Activated CD8-positive, alpha-beta memory T cell treated with anti-CD3 and anti-CD28 coated beads for 4 hours (primary cell): ENCODE measurements around the gene SLC9A9.
"Not testable (repeated sequence)": the region's sequence is repeated elsewhere in the genome, so short reads cannot be mapped to it uniquely, and the experiment has no call there.

Experiments used
- DNase-seq, 2 donors: peaks; one replicate each; pipeline ENCODE4 v3.0.0-alpha.2; 2020; ENCODE audit warnings: low read depth in 2 of 2

Gene SLC9A9

DNA sequence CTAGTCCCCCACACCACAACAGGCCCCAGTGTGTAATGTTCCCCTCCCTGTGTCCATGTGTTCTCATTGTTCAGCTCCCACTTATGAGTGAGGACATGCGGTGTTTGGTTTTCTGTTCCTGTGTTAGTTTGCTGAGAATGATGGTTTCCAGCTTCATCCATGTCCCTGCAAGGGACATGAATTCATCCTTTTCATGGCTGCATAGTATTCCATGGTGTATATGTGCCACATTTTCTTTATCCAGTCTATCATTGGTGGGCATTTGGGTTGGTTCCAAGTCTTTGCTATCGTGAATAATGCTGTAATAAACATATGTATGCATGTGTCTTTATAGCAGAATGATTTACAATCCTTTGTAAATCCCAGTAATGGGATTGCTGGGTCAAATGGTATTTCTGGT is 152.9 kb downstream of the SLC9A9 start:
- not testable (repeated sequence) for DNase-seq

DNA sequence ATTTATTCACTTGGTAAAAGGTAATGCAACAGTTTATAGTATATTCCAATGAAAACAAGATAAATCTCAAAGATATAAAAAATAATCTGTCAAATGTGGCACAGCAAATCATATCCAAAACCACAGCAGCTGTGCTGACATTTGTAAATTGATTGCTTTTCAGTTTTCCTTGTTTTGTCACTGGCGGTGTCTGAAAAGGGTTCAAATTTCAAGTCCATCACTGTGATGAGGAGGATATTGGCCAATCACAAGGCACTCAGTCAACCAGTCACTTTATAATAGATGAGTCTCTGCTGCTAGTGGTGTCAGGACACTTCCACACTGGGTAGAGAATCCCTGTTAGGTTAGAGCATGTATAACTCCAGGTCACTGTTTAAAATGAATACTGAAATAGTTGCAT is 154.8 kb downstream of the SLC9A9 start:
- no peak for DNase-seq

DNA sequence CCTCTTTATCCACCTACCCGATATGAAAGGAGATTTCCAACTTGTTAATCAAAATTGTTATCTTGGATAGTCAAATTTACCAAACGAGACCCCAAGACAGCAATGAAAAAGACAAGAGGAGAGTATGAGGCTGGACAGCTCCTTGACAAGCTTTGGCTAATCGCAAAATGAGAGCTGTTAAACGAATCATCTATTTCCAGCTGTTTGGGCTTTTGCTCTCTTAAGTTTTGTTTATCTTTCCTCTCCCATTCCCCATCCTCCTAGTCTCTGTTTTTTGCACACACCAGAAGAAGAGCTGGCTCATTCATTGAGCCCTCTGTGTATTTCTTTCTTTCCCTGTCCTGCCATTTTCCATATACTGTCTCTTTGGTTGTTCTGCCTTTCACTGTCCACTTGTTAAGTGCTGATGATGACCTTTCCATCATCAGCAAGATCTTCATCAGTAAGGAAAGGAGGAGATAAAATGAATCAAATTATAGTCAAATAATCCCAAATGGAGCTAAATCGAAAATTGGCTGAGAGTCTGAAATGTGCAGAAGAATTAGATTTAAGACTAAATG is 161.6 kb downstream of the SLC9A9 start:
- no peak for DNase-seq

DNA sequence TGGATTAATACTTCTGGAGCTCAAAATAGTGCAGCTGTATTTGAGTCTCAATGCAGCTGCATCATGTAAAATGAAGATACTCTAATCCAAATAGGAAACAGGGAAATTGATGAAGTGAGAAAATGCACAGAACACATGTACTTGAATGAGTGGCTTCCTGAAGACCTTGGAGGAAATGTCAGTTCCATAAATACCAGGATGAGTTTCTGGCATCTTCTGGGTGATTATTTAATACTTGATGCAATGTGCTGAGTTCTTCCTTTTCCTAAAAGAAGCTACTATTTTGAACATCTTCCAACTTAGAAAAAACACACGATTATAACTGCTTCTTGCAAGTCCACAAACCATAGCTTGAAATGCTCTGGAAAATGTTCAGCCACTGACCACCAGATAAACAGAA is 162.8 kb downstream of the SLC9A9 start:
- no peak for DNase-seq

DNA sequence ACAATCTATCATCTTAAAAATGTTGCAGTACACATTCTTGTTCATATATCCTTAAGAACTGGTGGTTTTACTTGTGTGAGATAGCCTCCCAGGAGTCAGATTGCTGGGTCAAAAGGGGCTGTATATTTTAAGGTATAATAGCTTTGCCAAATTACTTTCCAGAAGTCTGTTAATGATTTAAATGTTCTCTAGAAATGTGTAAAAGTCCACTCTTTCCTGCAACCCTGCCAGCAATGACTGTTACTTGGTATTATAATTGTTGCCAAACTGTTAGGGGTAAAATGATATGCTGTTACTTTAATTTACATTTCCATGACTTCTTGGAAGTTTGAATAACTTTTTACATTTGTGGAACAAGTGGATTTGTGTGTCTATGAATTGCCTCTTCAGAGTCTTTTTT is 170.8 kb downstream of the SLC9A9 start:
- no peak for DNase-seq

DNA sequence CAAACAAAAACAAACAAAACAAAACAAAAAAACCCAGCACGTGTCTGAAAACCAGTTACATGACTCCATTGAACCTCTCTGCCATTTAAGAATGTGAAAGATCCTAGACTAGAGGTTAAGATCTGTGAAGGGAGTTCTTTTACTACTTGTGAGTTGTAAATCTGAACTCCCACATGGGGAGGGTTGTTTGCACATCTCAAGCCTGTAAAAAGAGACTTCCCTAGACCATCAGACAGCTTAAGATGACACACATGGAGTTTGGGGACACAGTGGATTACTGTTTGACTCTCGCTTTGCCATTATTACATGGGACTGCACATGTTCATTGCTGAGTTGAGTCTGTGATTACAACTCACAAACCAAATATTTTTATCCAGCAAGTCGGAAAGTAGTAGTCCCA is 171.5 kb downstream of the SLC9A9 start:
- no peak for DNase-seq

DNA sequence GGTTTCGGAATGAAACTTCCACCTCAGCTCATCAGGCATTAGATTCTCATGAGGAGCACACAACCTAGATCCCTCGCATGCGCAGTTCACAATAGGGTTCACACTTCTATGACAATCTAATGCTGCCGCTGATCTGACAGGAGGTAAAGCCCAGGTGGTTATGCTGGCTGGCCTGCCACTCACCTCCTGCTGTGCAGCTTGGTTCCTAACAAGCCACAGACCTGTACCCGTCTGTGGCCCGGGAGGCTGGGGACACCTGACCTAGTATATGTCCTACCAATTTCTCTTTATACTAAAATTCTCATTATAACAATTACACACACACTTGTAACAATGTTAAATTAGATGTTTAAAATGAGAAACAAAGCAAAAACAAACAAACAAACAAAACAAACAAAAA is 172.2 kb downstream of the SLC9A9 start:
- no peak for DNase-seq

DNA sequence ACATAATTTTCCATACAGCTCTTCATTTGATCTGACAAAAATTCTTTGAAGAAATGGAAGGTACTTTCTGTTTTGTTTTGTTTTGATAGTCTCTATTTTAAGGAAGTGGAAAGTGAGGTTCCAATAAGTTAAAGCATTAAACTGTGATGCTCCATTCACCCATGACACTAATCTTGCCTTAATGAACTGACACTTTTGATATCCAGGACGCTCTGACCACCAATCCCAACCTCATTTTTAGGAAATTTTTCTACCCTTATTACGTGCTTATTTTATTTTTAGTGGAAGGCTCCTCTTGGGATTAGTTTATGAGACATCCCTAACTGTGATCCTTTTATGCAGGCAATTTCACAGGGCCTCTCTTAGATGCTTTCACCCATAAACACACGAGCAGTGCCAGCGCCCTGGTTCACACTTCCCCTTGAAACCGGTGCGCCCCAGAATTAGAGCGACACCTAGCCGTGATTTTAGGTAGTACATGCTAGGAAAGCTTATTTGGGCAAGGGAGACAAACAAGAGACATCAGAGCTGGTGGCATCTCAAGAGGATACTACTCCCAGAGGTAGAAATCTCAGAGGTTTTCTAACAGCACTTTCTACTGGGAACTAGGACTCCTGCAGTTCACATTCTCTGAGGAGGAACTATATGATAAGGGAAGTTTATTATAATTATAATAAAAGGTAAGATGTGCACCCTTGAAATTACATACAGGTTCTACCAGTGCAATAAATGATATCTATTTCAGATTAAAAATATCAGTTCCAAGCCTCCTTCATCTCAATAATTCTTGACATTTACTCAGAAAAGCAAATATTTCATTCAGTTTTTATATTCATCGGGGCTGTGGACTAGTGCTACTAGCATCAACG is 173.9 kb downstream of the SLC9A9 start:
- peak; percentile 48 to 50 for DNase-seq

DNA sequence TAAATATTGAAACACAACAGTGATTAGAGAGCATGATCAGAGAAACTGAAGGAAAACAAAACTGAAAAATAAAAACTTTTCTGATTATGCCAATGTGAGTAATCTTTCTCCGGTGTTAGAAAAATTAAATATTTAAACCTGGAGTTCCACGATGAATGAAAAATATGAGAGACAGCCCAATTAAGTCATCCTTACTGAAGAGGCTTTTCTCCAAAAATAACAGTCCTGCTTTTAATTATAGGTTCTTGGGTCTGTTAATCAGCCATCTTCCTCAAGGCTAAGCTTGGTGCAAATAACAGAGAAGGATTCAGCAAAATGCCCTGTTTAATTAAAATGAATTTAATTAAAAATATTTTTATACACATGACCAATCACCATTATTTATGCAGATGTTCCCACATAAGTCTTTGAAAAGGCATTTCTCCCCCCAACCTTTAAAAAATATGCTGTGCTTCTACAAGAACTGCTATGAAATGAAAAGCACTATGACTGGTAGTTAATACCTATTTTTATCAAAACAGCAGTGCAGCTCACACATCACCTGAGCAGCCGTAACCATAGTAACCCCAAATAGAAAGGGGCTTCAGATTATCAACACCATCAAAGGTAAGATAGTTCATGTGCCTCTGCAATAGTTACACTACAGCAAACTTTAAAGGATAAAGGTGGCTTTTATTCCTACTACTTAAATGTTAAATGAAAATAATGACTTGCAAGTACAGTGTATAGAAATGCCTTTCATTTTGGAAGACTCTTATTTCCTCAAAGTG is 175.7 kb downstream of the SLC9A9 start:
- no peak for DNase-seq

DNA sequence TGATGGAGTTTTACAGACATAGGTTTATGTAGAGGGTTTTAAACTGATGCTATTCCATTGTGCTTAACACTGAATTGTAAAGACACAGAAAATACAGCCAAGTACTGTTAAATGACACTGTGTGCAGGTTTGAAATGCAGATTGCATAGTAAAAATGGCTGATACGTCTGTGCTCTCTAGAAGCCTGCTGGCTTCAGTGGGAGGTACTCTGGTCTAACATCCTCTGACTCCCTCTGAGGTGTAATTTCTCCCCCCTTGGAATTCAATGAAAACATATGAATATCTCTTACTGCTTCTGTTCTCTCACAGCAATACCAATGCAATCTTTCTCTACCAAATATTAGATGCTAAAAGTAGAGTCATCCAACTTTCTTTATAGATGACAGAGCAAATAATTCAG is 176.6 kb downstream of the SLC9A9 start:
- DNase-seq: no peak

DNA sequence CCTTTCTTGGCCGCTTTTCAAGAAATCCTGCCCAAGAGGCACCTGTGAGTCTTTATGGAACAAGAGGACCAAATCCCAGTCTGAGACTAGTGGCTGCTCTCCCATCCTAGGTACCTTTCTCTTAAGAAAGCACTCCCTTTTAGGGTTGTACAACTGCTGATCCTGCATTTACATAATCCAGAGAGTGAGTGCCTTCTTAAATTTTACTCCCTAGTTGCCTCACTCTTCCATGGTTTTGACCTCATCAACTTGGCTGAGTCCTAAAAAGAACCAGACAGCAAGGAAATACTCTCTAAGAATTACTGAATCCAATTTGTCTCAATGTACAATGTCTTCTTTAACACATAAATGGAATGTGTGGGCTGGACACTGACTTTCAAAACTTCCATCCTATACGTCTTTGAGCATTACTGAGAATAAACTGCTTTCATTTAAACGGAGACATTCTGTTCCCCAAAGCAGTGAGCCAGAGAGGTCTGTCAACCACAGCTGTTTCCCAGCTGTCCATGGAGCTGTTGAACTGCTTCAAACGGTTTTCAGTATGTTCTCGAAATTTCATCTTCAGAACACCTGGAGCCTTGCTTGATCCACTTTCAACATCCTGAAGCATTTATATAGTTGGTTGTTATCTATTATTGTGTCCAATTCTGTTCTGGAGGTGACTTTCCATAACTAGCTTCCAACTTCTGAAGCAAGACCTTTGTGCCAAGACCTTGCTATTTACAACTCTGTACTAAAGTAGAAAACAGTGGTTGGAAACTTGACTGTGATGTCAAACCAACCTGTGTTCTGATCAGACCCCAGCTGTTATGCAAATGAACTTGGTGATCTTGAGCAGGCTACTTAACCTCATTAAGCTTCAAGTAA is 179.1 kb downstream of the SLC9A9 start:
- no peak for DNase-seq

DNA sequence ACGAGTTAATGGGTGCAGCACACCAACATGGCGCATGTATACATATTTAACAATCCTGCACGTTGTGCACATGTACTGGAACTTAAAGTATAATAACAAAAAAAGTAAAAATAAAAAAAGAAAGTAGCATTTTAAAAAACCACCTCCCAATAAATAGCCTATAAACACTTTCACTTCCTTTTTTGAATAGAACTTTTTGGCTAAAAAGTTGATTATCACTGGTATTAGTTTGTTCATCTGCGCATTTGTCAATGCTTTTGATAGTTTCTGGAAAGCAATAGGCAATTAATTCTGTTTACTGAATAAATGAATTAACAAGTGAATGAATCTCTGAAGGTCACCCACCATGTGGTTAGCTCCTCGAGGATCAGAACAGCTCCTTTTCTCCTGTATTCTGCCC is 179.9 kb downstream of the SLC9A9 start:
- DNase-seq: no peak

DNA sequence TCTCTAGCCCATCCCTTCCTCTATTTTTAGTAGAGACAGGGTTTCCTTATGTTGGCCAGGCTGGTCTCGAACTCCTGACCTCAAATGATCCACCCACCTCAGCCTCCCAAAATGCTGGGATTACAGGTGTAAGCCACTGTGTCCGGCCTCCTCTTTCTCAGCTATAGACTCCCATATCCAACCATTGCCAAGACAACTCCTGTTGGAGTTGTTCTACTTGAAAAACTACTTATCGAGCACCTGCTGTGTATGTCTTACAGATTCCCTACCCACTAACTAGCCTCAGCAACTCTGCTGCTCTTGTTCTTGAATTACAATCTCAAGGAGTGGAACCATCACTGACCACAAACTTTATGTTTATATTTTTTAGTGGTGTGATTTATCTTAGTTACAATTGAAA is 186.6 kb downstream of the SLC9A9 start:
- no peak for DNase-seq

DNA sequence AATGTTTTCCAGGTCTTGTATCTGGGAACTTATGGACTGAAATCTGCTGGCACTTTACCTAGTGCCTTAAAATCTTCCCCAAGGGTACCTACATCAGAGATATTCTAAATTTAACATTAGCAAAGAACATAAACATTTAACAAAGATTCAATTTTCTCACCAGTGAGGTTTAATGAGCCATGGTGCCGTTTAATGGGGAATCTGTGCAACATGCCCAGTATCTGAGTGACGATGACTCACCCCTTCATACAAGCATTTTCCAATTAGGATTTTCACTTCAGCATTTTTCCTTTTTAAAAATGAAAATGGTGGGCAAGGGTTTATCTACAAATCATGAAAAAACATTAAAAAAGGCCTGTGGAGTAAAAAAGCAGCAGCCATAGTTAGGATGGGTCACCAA is 189.4 kb downstream of the SLC9A9 start:
- DNase-seq: no peak

DNA sequence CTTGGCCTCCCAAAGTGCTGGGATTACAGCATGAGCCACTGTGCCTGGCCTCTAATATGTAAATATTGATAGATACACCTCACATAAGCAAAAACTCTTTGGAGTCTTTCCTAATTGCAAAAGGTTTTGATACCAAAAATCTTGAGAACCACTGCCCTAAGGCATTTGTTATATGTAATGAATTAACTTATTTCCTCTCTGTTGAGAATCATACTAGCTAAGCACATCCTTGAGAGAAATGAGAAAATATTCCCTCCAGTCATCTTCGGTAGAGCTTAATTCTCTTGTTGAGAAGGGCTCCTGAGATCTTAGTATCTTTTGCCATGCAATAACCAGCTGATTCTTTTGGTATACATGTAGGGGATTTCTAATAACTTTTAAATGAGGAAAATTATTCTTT is 190.2 kb downstream of the SLC9A9 start:
- no peak for DNase-seq

DNA sequence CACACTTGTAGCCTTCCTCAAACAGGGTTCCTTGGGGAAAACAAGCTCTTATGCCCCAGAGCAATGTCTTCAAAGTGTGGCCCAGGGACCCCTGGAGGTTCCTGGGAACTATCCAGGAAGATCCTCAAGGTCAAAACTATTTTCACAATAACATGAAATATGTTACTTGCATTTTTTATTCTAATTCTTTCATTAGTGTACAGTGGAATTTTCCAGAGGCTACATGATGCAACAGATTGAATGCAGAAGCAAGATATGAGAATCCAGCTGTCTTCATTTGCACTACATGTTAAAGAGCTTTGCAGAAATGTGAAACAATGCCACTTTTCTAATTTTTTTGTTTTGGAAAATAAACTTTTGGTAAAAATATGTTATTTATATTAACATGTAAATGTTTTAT is 190.9 kb downstream of the SLC9A9 start:
- no peak for DNase-seq

DNA sequence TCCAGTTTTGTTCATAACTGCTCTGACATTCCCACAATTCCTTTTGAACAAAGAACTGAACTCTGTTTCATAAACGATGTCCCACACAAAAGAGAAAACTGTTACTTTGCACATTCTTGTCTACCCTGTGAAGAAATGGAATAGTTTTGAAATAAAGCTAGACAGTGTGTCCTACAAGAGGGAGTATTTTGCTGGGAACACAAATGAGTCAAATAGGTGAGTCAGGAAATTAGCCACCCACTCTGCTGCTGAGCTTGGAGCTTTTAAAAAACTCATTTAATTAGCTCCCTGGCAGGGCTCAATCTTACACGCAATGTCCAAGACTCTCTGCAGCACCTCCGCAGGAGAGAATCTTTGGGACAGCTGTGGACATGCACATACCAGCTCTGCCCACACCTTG is 193.4 kb downstream of the SLC9A9 start:
- DNase-seq: no peak

DNA sequence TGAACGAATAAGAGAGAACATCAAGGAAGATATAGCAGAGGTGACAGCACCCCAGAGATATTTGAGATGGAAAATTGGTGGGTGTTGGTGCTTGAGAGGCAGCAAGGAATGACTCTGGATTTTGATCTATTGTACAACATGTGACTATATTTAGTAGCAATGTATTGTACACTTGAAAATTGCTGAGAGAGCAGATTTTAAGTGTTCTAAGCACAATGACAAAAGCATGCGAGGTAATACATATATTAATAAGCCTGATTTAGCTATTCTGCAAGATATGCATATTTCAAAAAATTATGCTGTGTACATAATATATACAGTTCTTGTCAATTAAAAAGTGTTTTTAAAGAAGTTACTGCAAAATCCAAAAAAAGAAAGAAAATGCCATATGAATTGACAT is 194.3 kb downstream of the SLC9A9 start:
- no peak for DNase-seq

DNA sequence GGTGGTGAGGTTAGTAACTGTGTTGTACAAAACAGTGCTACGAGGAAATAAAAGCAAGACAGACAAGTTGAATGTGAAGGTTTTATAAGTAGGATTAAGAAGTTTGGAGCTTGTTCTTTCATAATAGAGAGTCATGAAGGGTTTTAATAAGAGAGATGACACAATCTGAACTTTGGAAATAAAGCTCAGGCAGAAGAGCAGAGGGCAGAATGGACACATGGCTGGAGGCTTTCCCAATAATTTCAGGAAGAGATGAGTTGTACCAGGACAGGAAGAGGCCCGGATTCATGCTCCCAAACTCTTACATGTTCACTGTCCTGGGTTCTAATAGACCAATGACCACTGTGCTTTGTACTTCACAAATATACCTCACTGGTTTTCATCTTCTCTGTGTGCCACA is 194.8 kb downstream of the SLC9A9 start:
- DNase-seq: no peak

DNA sequence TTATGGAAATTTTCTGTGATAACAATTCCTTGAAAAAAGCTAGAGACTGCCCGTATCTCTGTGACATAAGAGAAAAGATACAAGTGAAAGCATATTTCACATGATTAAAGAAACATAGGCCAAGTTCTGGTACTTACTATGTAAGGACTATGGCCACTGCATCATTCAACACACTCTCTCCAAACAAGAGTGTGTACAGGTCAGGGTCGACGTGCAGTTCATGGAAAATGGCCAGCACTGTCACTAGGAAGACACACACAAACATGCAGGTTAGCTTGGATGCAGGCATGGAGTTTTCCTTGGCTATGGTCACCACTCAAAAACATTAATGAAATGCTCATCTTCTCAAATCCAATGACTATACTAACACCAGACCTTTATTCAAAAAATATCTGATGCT is 196.2 kb downstream of the SLC9A9 start:
- DNase-seq: no peak

DNA sequence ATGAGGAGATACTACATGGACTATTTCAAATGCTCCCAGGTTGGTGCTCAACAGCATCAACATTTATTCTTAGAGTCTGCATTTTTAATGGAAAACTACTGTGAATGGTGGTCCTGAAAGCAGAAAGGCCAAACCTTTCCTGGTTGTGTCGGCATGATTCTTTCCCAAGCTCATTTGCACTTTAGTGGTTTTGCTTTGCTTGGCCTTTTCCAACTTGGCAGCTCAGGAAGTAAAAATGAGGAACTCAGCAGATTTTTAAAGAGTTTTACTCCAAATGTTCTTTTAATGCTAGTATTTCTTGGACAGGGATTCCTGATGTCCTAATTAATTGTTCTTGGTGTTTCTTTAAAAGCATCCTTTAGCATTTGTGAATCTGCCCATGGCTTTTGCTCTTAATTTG is 197.4 kb downstream of the SLC9A9 start:
- no peak for DNase-seq

DNA sequence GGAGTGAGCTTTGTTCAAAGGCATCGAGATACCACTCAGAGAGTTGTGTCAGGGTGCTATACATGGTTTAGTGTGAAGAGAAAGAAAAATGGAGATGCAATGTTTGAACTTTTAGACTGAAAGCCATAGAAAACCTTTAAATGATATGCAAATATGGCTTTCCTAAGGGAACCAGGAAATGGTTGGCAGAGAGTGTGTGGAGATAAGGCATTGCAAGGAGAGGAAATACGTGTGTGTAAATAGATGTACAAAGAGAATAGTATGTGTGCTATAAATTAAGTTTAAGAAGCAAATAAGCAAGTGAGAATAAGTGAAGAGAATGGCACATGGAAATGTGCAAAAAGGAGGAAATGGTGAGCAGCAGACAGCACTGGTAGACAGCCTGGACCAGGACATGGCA is 198.1 kb downstream of the SLC9A9 start:
- DNase-seq: no peak
